ENCODE data around the gene CROCC2. TPM values are rescaled to one million over a fixed set of nuclear protein-coding genes. Genes with fewer than 3 reads are reported as not detected.

CROCC2 gene
- total and polyA plus RNA-seq, 2 of the 13 experiments (the other 11 are each of a cell fraction or from before 2014, with no cell fraction given), result not detected

GRCh38 chr2:241039416-241039815 is 133.3 kb downstream of the CROCC2 start:
- no peak for ATAC-seq
- H3K4me1 ChIP-seq (ENCODE audit: insufficient read depth, low read length), result peaks cover 20% of the 10 kb centered on the region
- H3K9ac ChIP-seq (ENCODE audit: insufficient read depth, low read depth, low read length), result no peak overlapping the region
- in situ Hi-C loops (cut with HindIII; ENCODE audit: extremely low pct_ligation_motif_present, low pct_unique_long_range_greater_than_20kb) (no loop called here), intact Hi-C loops (cut with micrococcal nuclease; ENCODE audit: unreplicated experiment) (no loop called here)
- H4K20me1 ChIP-seq (ENCODE audit: insufficient read depth, low read length), result no peaks in the 10 kb centered on the region; the same call in 1 of the 2 replicates
- H3K4me2 ChIP-seq (ENCODE audit: low read depth, low read length), result no peak overlapping the region
- no peak overlapping the region for H3K27ac ChIP-seq (ENCODE audit: extremely low read length, insufficient read depth, low read length)
- BruUV-seq (replicated peaks), result no TSS peak
- no peak for DNase-seq (ENCODE audit: low spot score)
- no peaks in the 10 kb centered on the region for H3K9me3 ChIP-seq (ENCODE audit: low read length)
- peaks cover 2 to 23% of the 10 kb centered on the region in 2 experiments; a peak in 3 of 5 replicates for H3K27me3 ChIP-seq (ENCODE audit: control insufficient read depth in 1 of 2, insufficient read depth in 2 of 2, low read length in 2 of 2)
- ChIA-PET POLR2A (no interaction called here), CTCF (ENCODE audit: low intra/inter-chr PET ratio, low total read pairs) (no interaction called here)
- WGBS (ENCODE audit: low lambda C conversion rate), result 82% methylated on average over 4 of the region's 4 CpGs
- H3K36me3 ChIP-seq (replicated peaks in 1 of 2; ENCODE audit: control insufficient read depth in 1 of 2, insufficient read depth in 2 of 2, low read length in 2 of 2), result no peaks in the 10 kb centered on the region
- no peak overlapping the region for H3K4me3 ChIP-seq (replicated peaks in 1 of 3; ENCODE audit: insufficient read depth in 1 of 3, low read depth in 2 of 3, low read length in 3 of 3)
- TF ChIP-seq IKZF5 (CRISPR knock-in tag; IDR thresholded peaks at IDR 0.05), result no peak
- H2AFZ ChIP-seq (ENCODE audit: low read length), result no peak overlapping the region
- H3K79me2 ChIP-seq (ENCODE audit: insufficient read depth, low read length), result no peaks in the 10 kb centered on the region
- FAIRE-seq, result no peak

DNA sequence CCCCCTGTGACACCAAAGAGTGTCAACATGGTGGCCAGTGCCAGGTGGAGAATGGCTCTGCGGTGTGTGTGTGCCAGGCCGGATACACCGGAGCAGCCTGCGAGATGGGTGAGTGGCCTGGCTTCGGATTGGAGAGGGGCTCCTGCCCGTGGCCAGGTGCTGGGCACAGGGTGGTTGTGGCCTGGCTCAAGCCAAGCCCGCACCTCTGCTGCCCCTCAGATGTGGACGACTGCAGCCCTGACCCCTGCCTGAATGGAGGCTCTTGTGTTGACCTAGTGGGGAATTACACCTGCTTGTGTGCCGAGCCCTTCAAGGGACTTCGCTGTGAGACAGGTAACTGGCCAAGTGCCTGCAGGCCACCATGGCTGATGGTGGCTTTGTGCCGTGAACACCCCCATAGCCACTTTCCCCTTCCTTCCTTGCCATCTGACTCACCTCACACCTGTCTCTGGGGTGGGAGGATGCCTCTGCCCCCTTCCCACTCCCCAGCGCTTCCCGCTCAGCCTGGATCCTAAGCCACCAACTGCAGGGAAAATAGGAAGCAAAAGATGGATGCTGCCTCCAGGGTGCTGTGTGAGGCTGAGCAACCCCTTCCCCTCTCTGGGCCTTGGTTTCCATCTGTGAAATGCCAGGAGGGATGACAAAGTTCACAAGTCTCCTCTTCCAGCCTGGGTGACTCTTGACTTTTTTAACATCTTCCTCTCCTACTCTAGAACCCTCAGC is 134.1 kb downstream of the CROCC2 start:
- ATAC-seq (no peak), DNase-seq (ENCODE audit: low spot score) (no peak), FAIRE-seq (no peak)
- no peak overlapping the region for H3K4me2 ChIP-seq (ENCODE audit: low read depth, low read length)
- H3K79me2 ChIP-seq (ENCODE audit: insufficient read depth, low read length), result no peaks in the 10 kb centered on the region
- intact Hi-C loops (cut with micrococcal nuclease; ENCODE audit: unreplicated experiment), result no loop called here
- H3K36me3 ChIP-seq (replicated peaks in 1 of 2; ENCODE audit: control insufficient read depth in 1 of 2, insufficient read depth in 2 of 2, low read length in 2 of 2), result no peaks in the 10 kb centered on the region
- H3K27ac ChIP-seq (ENCODE audit: extremely low read length, insufficient read depth, low read length), result no peak overlapping the region
- WGBS (ENCODE audit: low lambda C conversion rate), result 73% methylated on average over 12 of the region's 13 CpGs
- no TSS peak for BruUV-seq (replicated peaks)
- no peak overlapping the region for H3K9ac ChIP-seq (ENCODE audit: insufficient read depth, low read depth, low read length)
- H4K20me1 ChIP-seq (ENCODE audit: insufficient read depth, low read length), result no peaks in the 10 kb centered on the region; the same call in 1 of the 2 replicates
- in situ Hi-C loops (cut with HindIII; ENCODE audit: extremely low pct_ligation_motif_present, low pct_unique_long_range_greater_than_20kb), result no loop called here
- no peak overlapping the region for H3K4me3 ChIP-seq (replicated peaks in 1 of 3; ENCODE audit: insufficient read depth in 1 of 3, low read depth in 2 of 3, low read length in 3 of 3)
- TF ChIP-seq ZNF768 (CRISPR knock-in tag; IDR thresholded peaks at IDR 0.05) (peak; percentile 56; the same call in 1 of the 2 replicates), MED13 (CRISPR knock-in tag; IDR thresholded peaks at IDR 0.05) (no peak)
- peaks cover 2 to 23% of the 10 kb centered on the region in 2 experiments; a peak in 3 of 5 replicates for H3K27me3 ChIP-seq (ENCODE audit: control insufficient read depth in 1 of 2, insufficient read depth in 2 of 2, low read length in 2 of 2)
- POLR2A ChIA-PET, result no interaction called here
- no peak overlapping the region for H2AFZ ChIP-seq (ENCODE audit: low read length)
- no peaks in the 10 kb centered on the region; the same call in 1 of the 2 replicates for H3K9me3 ChIP-seq (ENCODE audit: low read length)
- CTCF ChIA-PET (ENCODE audit: low intra/inter-chr PET ratio, low total read pairs), result no interaction called here
- peaks cover 20% of the 10 kb centered on the region for H3K4me1 ChIP-seq (ENCODE audit: insufficient read depth, low read length)

Data from HepG2 (cell line).